Vagina (tissue), 2 donors: ENCODE measurements around the gene AMFR. TPM values are rescaled to one million over a fixed set of nuclear protein-coding genes. Genes with fewer than 3 reads are reported as not detected.

Experiments
- DNase-seq, 2 donors: peaks; one replicate each; pipeline ENCODE4 v3.0.0-alpha.2; 2017; ENCODE audit errors: extremely low spot score in 2 of 2
- H3K27ac ChIP-seq: fragments of 200-600 bp; sonication (generic); one replicate; pipeline ENCODE4 v1.5.1; 2019
- H3K27me3 ChIP-seq: fragments of 200-600 bp; sonication (generic); one replicate; pipeline ENCODE4 v1.5.1; 2019
- H3K36me3 ChIP-seq, 2 donors: fragments of 200-600 bp; sonication (generic); one replicate each; pipeline ENCODE4 v1.5.1; 2017 to 2019
- H3K4me1 ChIP-seq: fragments of 200-600 bp; sonication (generic); one replicate; pipeline ENCODE4 v1.5.1; 2019
- H3K4me3 ChIP-seq, 2 donors: fragments of 200-600 bp; sonication (generic); 1 replicate in 1 of 2; 2 replicates in 1 of 2; pipeline ENCODE4 v1.5.1; 2016 to 2019
- H3K9me3 ChIP-seq: fragments of 200-600 bp; sonication (generic); one replicate; pipeline ENCODE4 v1.5.1; 2019
- CTCF ChIP-seq, 3 experiments: fragments of 450-650 bp in 2 of 3; fragments of 200-600 bp in 1 of 3; sonication (generic) in 1 of 3; IDR thresholded peaks; one replicate each; pipeline ENCODE4 v1.5.1; 2017 to 2019; ENCODE audit warnings: antibody characterized with exemption in 3 of 3, mild to moderate bottlenecking in 2 of 3, moderate library complexity in 2 of 3
- POLR2A ChIP-seq, 2 donors: fragments of 450-650 bp; IDR thresholded peaks; one replicate each; pipeline ENCODE4 v1.6.1; 2017; ENCODE audit warnings: antibody characterized with exemption in 2 of 2, mild to moderate bottlenecking in 2 of 2, moderate library complexity in 2 of 2
- POLR2AphosphoS5 ChIP-seq, 2 donors: sonication (generic); formaldehyde crosslinking; IDR thresholded peaks; one replicate each; pipeline ENCODE4 v1.9.0; 2017; ENCODE audit warnings: antibody characterized with exemption in 2 of 2, mild to moderate bottlenecking in 2 of 2, low read depth in 1 of 2; ENCODE audit not compliant: insufficient read depth in 1 of 2
- intact Hi-C: fragments of 100-400 bp; cut with DNase I; formaldehyde crosslinking; loops from one replicate; pipeline ENCODE4 v1.15.1; 2023
- total RNA-seq: library from RNA; depleted of rRNA; stranded (reverse); fragments of >200 nt; gene quantifications from one replicate; pipeline ENCODE4 v1.2.3, GENCODE V29; 2016

The AMFR gene
- total RNA-seq, 1 donor from 2014 or later: 132 TPM

GRCh38 chr16:56408379-56409098, 16.8 kb downstream of the AMFR start:
- H3K27ac ChIP-seq: no peak overlapping the region

GRCh38 chr16:56405977-56406672, 19.2 kb downstream of the AMFR start:
- Histone ChIP-seq H3K27me3 (no peaks in the 10 kb centered on the region), H3K36me3 (peaks cover 0 to 57% of the 10 kb centered on the region in 2 donors), H3K4me3 (no peak overlapping the region), H3K27ac (no peak overlapping the region), H3K4me1 (no peaks in the 10 kb centered on the region), H3K9me3 (no peaks in the 10 kb centered on the region)
- intact Hi-C loops: no loop called here
- no peak for DNase-seq
- TF ChIP-seq POLR2A (IDR thresholded peaks at IDR 0.05) (no peak), POLR2AphosphoS5 (IDR thresholded peaks at IDR 0.05; ENCODE audit: insufficient read depth in 1 of 2, low read depth in 1 of 2) (no peak)

More at GRCh38 chr16:56408379-56409098, 16.8 kb downstream of the AMFR start:
- H3K36me3 ChIP-seq: peaks cover 0 to 33% of the 10 kb centered on the region in 2 donors
- H3K4me1 ChIP-seq: no peaks in the 10 kb centered on the region
- H3K4me3 ChIP-seq: no peak overlapping the region
- no peaks in the 10 kb centered on the region for H3K27me3 ChIP-seq
- DNase-seq: no peak
- no peaks in the 10 kb centered on the region for H3K9me3 ChIP-seq
- no peak for TF ChIP-seq CTCF (IDR thresholded peaks at IDR 0.05)
- intact Hi-C loops: no loop called here

GRCh38 chr16:56401482-56401881, 23.9 kb downstream of the AMFR start:
- H3K27ac ChIP-seq: no peak overlapping the region
- DNase-seq: no peak
- H3K9me3 ChIP-seq: no peaks in the 10 kb centered on the region
- H3K4me1 ChIP-seq: no peaks in the 10 kb centered on the region
- no peak overlapping the region for H3K4me3 ChIP-seq
- no peaks in the 10 kb centered on the region for H3K27me3 ChIP-seq
- no peak for TF ChIP-seq CTCF (IDR thresholded peaks at IDR 0.05)
- no peak for TF ChIP-seq POLR2AphosphoS5 (IDR thresholded peaks at IDR 0.05; ENCODE audit: insufficient read depth in 1 of 2, low read depth in 1 of 2)
- peaks cover 0 to 53% of the 10 kb centered on the region in 2 donors for H3K36me3 ChIP-seq
- intact Hi-C loops: no loop called here

GRCh38 chr16:56400458-56400857, 24.9 kb downstream of the AMFR start:
- TF ChIP-seq POLR2AphosphoS5 (IDR thresholded peaks at IDR 0.05; ENCODE audit: insufficient read depth in 1 of 2, low read depth in 1 of 2) (no peak), POLR2A (IDR thresholded peaks at IDR 0.05) (no peak), CTCF (IDR thresholded peaks at IDR 0.05) (no peak)
- Histone ChIP-seq H3K4me3 (no peak overlapping the region), H3K27ac (no peak overlapping the region), H3K27me3 (no peaks in the 10 kb centered on the region), H3K36me3 (peaks cover 0 to 53% of the 10 kb centered on the region in 2 donors), H3K9me3 (no peaks in the 10 kb centered on the region), H3K4me1 (no peaks in the 10 kb centered on the region)
- DNase-seq: no peak
- intact Hi-C loops: no loop called here

GRCh38 chr16:56399486-56399885, 25.9 kb downstream of the AMFR start:
- no peak for TF ChIP-seq CTCF (IDR thresholded peaks at IDR 0.05)
- TF ChIP-seq POLR2A (IDR thresholded peaks at IDR 0.05): no peak
- no peak for TF ChIP-seq POLR2AphosphoS5 (IDR thresholded peaks at IDR 0.05; ENCODE audit: insufficient read depth in 1 of 2, low read depth in 1 of 2)
- Histone ChIP-seq H3K36me3 (peaks cover 0 to 47% of the 10 kb centered on the region in 2 donors), H3K4me3 (no peak overlapping the region), H3K9me3 (no peaks in the 10 kb centered on the region), H3K27me3 (no peaks in the 10 kb centered on the region), H3K27ac (no peak overlapping the region), H3K4me1 (no peaks in the 10 kb centered on the region)
- intact Hi-C loops: no loop called here
- no peak for DNase-seq
